IMR-90 (cell line): ENCODE results near the gene ARHGAP10. TPM values are rescaled to one million over a fixed set of nuclear protein-coding genes. Genes with fewer than 3 reads are reported as not detected.

Source experiments
- ATAC-seq: fragments of 200-7000 bp; cut with Tn5 transposase; 2 replicates; pipeline ENCODE4 v1.9.1; 2020; ENCODE audit warnings: low read depth, mild to moderate bottlenecking, moderate library complexity
- BruUV-seq: library from RNA; stranded (reverse); fragments of 400-500 nt; replicated peaks from 2 replicates; lab custom pipeline; 2021; lab: Mats Ljungman, UMichigan
- CTCF ChIA-PET: fragments of 300-600 bp; formaldehyde crosslinking; extraction: SDS; loops from one replicate; lab custom pipeline; 2021; ENCODE audit warnings: antibody characterized with exemption; lab: Yijun Ruan, JAX
- POLR2A ChIA-PET: fragments of 300-600 bp; sonication (Branson Sonifier 250); formaldehyde crosslinking; loops from one replicate; lab custom pipeline; 2022; ENCODE audit warnings: antibody characterized with exemption; ENCODE audit not compliant: unreplicated experiment; lab: Charles Lee
- DNase-seq: peaks from one replicate; pipeline ENCODE4 v3.0.0; 2013
- H2AFZ ChIP-seq: replicated peaks from 2 replicates; pipeline ENCODE3; 2013; ENCODE audit warnings: low read length, mild to moderate bottlenecking; ENCODE audit not compliant: poor library complexity
- H2AK5ac ChIP-seq: 2 replicates; pipeline ENCODE4 v1.6.1; 2013; ENCODE audit warnings: low read depth, low read length, inconsistent platforms
- H2AK9ac ChIP-seq: replicated peaks from 2 replicates; pipeline ENCODE3; 2013; ENCODE audit warnings: mild to moderate bottlenecking, low read depth, low read length, moderate library complexity; ENCODE audit not compliant: poor library complexity
- H2BK120ac ChIP-seq: 2 replicates; pipeline ENCODE4 v1.6.1; 2013; ENCODE audit warnings: low read depth, low read length, inconsistent platforms
- H2BK15ac ChIP-seq: 3 replicates; pipeline ENCODE4 v1.6.1; 2013; ENCODE audit warnings: low read depth, low read length, inconsistent platforms
- H2BK20ac ChIP-seq: 2 replicates; pipeline ENCODE4 v1.6.1; 2013; ENCODE audit warnings: low read depth, mild to moderate bottlenecking, inconsistent platforms, low read length, moderate library complexity
- H2BK5ac ChIP-seq: 2 replicates; pipeline ENCODE4 v1.6.1; 2013; ENCODE audit warnings: mild to moderate bottlenecking, low read depth, low read length, inconsistent platforms; ENCODE audit not compliant: poor library complexity, severe bottlenecking
- H3K14ac ChIP-seq: replicated peaks from 2 replicates; pipeline ENCODE4 v1.6.1; 2013; ENCODE audit warnings: low read depth, low read length, inconsistent platforms
- H3K18ac ChIP-seq: 2 replicates; pipeline ENCODE4 v1.6.1; 2013; ENCODE audit warnings: low read depth, low read length, control low read depth
- H3K23ac ChIP-seq: 2 replicates; pipeline ENCODE4 v1.6.1; 2013; ENCODE audit warnings: low read depth, low read length, inconsistent platforms
- H3K27ac ChIP-seq: 2 replicates; pipeline ENCODE4 v1.5.1; 2013; ENCODE audit warnings: mild to moderate bottlenecking, control low read depth, low read length; ENCODE audit not compliant: insufficient read depth
- H3K27me3 ChIP-seq: 2 replicates; pipeline ENCODE4 v1.6.1; 2013; ENCODE audit warnings: low read length; ENCODE audit not compliant: control insufficient read depth, insufficient read depth
- H3K36me3 ChIP-seq: 2 replicates; pipeline ENCODE4 v1.6.1; 2013; ENCODE audit warnings: low read length, mixed read lengths; ENCODE audit not compliant: control insufficient read depth, insufficient read depth
- H3K4ac ChIP-seq: 2 replicates; pipeline ENCODE4 v1.6.1; 2013; ENCODE audit warnings: low read depth, low read length, inconsistent platforms
- H3K4me1 ChIP-seq: 2 replicates; pipeline ENCODE4 v1.6.1; 2013; ENCODE audit warnings: low read length, mixed read lengths; ENCODE audit not compliant: control insufficient read depth, insufficient read depth
- H3K4me2 ChIP-seq: 2 replicates; pipeline ENCODE4 v1.6.1; 2013; ENCODE audit warnings: low read depth, mild to moderate bottlenecking, control low read depth, low read length, moderate library complexity
- H3K4me3 ChIP-seq: 2 replicates; pipeline ENCODE4 v1.5.1; 2013; ENCODE audit warnings: low read depth, mild to moderate bottlenecking, control low read depth, low read length, moderate library complexity; ENCODE audit not compliant: insufficient read depth
- H3K56ac ChIP-seq: 2 replicates; pipeline ENCODE4 v1.6.1; 2013; ENCODE audit warnings: low read length, inconsistent platforms; ENCODE audit not compliant: insufficient read depth; ENCODE audit errors: extremely low read depth
- H3K79me1 ChIP-seq, 2 experiments: 2 replicates each; pipeline ENCODE4 v1.6.1; 2013; ENCODE audit warnings: low read length in 2 of 2, inconsistent platforms in 1 of 2, low read depth in 1 of 2
- H3K9ac ChIP-seq: 2 replicates; pipeline ENCODE4 v1.6.1; 2013; ENCODE audit warnings: low read depth, low read length, control low read depth
- H3K9me1 ChIP-seq: 2 replicates; pipeline ENCODE4 v1.6.1; 2013; ENCODE audit warnings: low read length, inconsistent platforms; ENCODE audit not compliant: insufficient read depth
- H3K9me3 ChIP-seq: 2 replicates; pipeline ENCODE4 v1.6.1; 2013; ENCODE audit warnings: low read length; ENCODE audit not compliant: control insufficient read depth, insufficient read depth
- H4K20me1 ChIP-seq: 2 replicates; pipeline ENCODE4 v1.6.1; 2013; ENCODE audit warnings: low read length, inconsistent platforms; ENCODE audit not compliant: insufficient read depth
- H4K5ac ChIP-seq: 2 replicates; pipeline ENCODE4 v1.6.1; 2013; ENCODE audit warnings: mild to moderate bottlenecking, low read depth, low read length, control low read depth
- H4K8ac ChIP-seq, 2 experiments: 2 replicates each; pipeline ENCODE4 v1.6.1; 2013; ENCODE audit warnings: low read depth in 2 of 2, low read length in 2 of 2, control low read depth in 1 of 2, inconsistent platforms in 1 of 2
- H4K91ac ChIP-seq: 2 replicates; pipeline ENCODE4 v1.6.1; 2013; ENCODE audit warnings: low read depth, low read length, inconsistent platforms; ENCODE audit not compliant: insufficient read depth
- BHLHE40 ChIP-seq: fragments of 150-350 bp; IDR thresholded peaks from 2 replicates; pipeline ENCODE4 v1.6.1; 2016; ENCODE audit warnings: mild to moderate bottlenecking, low read depth, low read length
- CEBPB ChIP-seq: IDR thresholded peaks from 2 replicates; pipeline ENCODE4 v1.6.1; 2012; ENCODE audit warnings: low read depth, low read length, improper control_type of control experiment
- CHD1 ChIP-seq: IDR thresholded peaks from 2 replicates; pipeline ENCODE4 v1.6.1; 2012; ENCODE audit warnings: low read depth, low read length, improper control_type of control experiment
- CTCF ChIP-seq: conservative IDR thresholded peaks from 2 replicates; pipeline ENCODE4 v1.5.1; 2012; ENCODE audit warnings: mild to moderate bottlenecking, low read depth, low read length, improper control_type of control experiment
- FOS ChIP-seq: fragments of 150-350 bp; IDR thresholded peaks from 2 replicates; pipeline ENCODE4 v1.6.1; 2016; ENCODE audit warnings: low read depth, low read length
- MAFK ChIP-seq: IDR thresholded peaks from 2 replicates; pipeline ENCODE4 v1.6.1; 2012; ENCODE audit warnings: low read depth, low read length, improper control_type of control experiment
- MAZ ChIP-seq: IDR thresholded peaks from 2 replicates; pipeline ENCODE4 v1.6.1; 2012; ENCODE audit warnings: low read depth, mild to moderate bottlenecking, low read length, improper control_type of control experiment, moderate library complexity, borderline replicate concordance
- MXI1 ChIP-seq: IDR thresholded peaks from 2 replicates; pipeline ENCODE4 v1.6.1; 2012; ENCODE audit warnings: low read depth, mild to moderate bottlenecking, low read length, moderate library complexity, borderline replicate concordance
- NFE2L2 ChIP-seq: fragments of 150-350 bp; IDR thresholded peaks from 2 replicates; pipeline ENCODE4 v1.6.1; 2016; ENCODE audit warnings: low read depth, mild to moderate bottlenecking, low read length
- POLR2A ChIP-seq: IDR thresholded peaks from 2 replicates; pipeline ENCODE4 v1.6.1; 2012; ENCODE audit warnings: mild to moderate bottlenecking, low read depth, low read length
- RAD21 ChIP-seq: IDR thresholded peaks from 2 replicates; pipeline ENCODE4 v1.6.1; 2012; ENCODE audit warnings: low read length, improper control_type of control experiment
- RCOR1 ChIP-seq: IDR thresholded peaks from 2 replicates; pipeline ENCODE4 v1.6.1; 2012; ENCODE audit warnings: mild to moderate bottlenecking, low read length, improper control_type of control experiment; ENCODE audit not compliant: insufficient replicate concordance
- RFX5 ChIP-seq: IDR thresholded peaks from 2 replicates; pipeline ENCODE4 v1.8.0; 2012; ENCODE audit warnings: low read depth, mild to moderate bottlenecking, low read length, moderate library complexity
- SMC3 ChIP-seq: fragments of 150-350 bp; IDR thresholded peaks from 2 replicates; pipeline ENCODE4 v1.6.1; 2016; ENCODE audit warnings: low read depth, mild to moderate bottlenecking, antibody characterized with exemption, low read length, moderate library complexity
- USF2 ChIP-seq: fragments of 150-350 bp; IDR thresholded peaks from 2 replicates; pipeline ENCODE4 v1.6.1; 2017; ENCODE audit warnings: mild to moderate bottlenecking, antibody characterized with exemption, low read length, low read depth
- WGBS, 2 experiments: methylation state at CpG; one replicate each; pipeline versions ENCODE4 v1.1.5 to v1.1.7; 2013; ENCODE audit warnings: missing lambda C conversion rate in 2 of 2; ENCODE audit not compliant: insufficient read length in 1 of 2; ENCODE audit errors: extremely low coverage in 2 of 2; 5-methylcytosine and 5-hydroxymethylcytosine counted together
- dilution Hi-C: fragments of 300-500 bp; cut with HindIII; formaldehyde crosslinking; loops from one replicate; pipeline ENCODE4 v1.14.3; 2018; ENCODE audit warnings: low sequenced_read_pairs; ENCODE audit not compliant: unreplicated experiment
- in situ Hi-C: fragments of 300-500 bp; cut with MboI; formaldehyde crosslinking; loops from 3 replicates; pipeline ENCODE4 v1.14.3; 2019; ENCODE audit warnings: low sequenced_read_pairs, inconsistent platforms, mixed read lengths
- intact Hi-C: fragments of 100-400 bp; cut with micrococcal nuclease; formaldehyde crosslinking; loops from 2 replicates; pipeline ENCODE4 v1.10.0; 2022
- polyA plus RNA-seq, 3 experiments: library from polyadenylated mRNA; depleted of rRNA; stranded (reverse); fragments of >200 nt; gene quantifications; 2 replicates each; pipeline ENCODE4 v1.2.3, GENCODE V29; 2012; ENCODE audit warnings: low replicate concordance in 1 of 3
- total RNA-seq: library from RNA; depleted of rRNA; stranded (reverse); fragments of >200 nt; gene quantifications from 2 replicates; pipeline ENCODE4 v1.2.3, GENCODE V29; 2012

ARHGAP10 gene
- total and polyA plus RNA-seq, 2 of the 4 experiments (the other 2 are of a cell fraction), result 27.1 to 29.4 TPM

- no peak overlapping the region for H3K56ac ChIP-seq
- peaks cover 2% of the 10 kb centered on the region; the same call in 1 of the 2 replicates for H3K4me1 ChIP-seq
- H3K27me3 ChIP-seq, result no peaks in the 10 kb centered on the region
- H3K79me1 ChIP-seq, result peaks cover 13 to 21% of the 10 kb centered on the region in 2 experiments; a peak in 3 of 4 replicates
- BruUV-seq, result no TSS peak
- no peaks in the 10 kb centered on the region for H3K9me3 ChIP-seq
- no peak overlapping the region for H3K9ac ChIP-seq
- POLR2A ChIA-PET, result no interaction called here
- WGBS, 2 experiments, result no CpG with 5 or more reads among the region's 6 CpGs
- ATAC-seq (no peak), DNase-seq (no peak)
- in situ Hi-C loops (no loop called here), dilution Hi-C loops (no loop called here), intact Hi-C loops (no loop called here)
- H2AK9ac ChIP-seq, result no peak overlapping the region
- no peak overlapping the region for H4K8ac ChIP-seq
- no peak overlapping the region for H3K4me2 ChIP-seq
- no peak for TF ChIP-seq CHD1
- TF ChIP-seq FOS, result no peak
- TF ChIP-seq BHLHE40, result no peak
- no peak for TF ChIP-seq MXI1
- no peak for TF ChIP-seq CEBPB
- no peak for TF ChIP-seq NFE2L2
- no peak for TF ChIP-seq RAD21
- no peak for TF ChIP-seq MAFK
- no peak for TF ChIP-seq CTCF
- no peak for TF ChIP-seq RFX5
- no peak for TF ChIP-seq SMC3
- no peak for TF ChIP-seq RCOR1
- TF ChIP-seq POLR2A, result no peak
- no peak for TF ChIP-seq MAZ
- no peak for TF ChIP-seq USF2
- H3K23ac ChIP-seq, result no peak overlapping the region
- H4K5ac ChIP-seq, result no peak overlapping the region
- no peak overlapping the region for H2BK5ac ChIP-seq
- H2AK5ac ChIP-seq, result no peak overlapping the region
- H3K27ac ChIP-seq, result peak overlapping the region; percentile 49; the same call in 1 of the 2 replicates
- H3K36me3 ChIP-seq, result peaks cover 9% of the 10 kb centered on the region
- no peak overlapping the region for H3K18ac ChIP-seq
- no peak overlapping the region for H4K91ac ChIP-seq
- no peak overlapping the region for H3K4ac ChIP-seq
- CTCF ChIA-PET, result no interaction called here
- H2BK20ac ChIP-seq, result no peak overlapping the region
- no peaks in the 10 kb centered on the region; the same call in 1 of the 2 replicates for H3K9me1 ChIP-seq
- no peak overlapping the region for H3K14ac ChIP-seq
- no peak overlapping the region for H3K4me3 ChIP-seq
- no peak overlapping the region for H2BK15ac ChIP-seq
- no peak overlapping the region for H2BK120ac ChIP-seq
- H4K20me1 ChIP-seq, result no peaks in the 10 kb centered on the region
- no peak overlapping the region for H2AFZ ChIP-seq
Measured at GRCh38 chr4:147891476-147892115, 159.7 kb downstream of the ARHGAP10 start.
